Neural progenitor cell (in vitro differentiated cells): ENCODE data around the gene CPOX.

ENCODE experiments used
- EZH2 ChIP-seq: fragments of 200-600 bp; sonication (generic); IDR thresholded peaks from 2 replicates; pipeline ENCODE4 v1.6.1; 2017; ENCODE audit warnings: antibody characterized with exemption, mild to moderate bottlenecking, moderate library complexity
- TF ChIP-seq, protein P1 (sequence below): fragments of 200-600 bp; sonication (generic); IDR thresholded peaks from 2 replicates; pipeline ENCODE4 v1.5.1; 2017; ENCODE audit warnings: antibody characterized with exemption, mild to moderate bottlenecking

DNA sequence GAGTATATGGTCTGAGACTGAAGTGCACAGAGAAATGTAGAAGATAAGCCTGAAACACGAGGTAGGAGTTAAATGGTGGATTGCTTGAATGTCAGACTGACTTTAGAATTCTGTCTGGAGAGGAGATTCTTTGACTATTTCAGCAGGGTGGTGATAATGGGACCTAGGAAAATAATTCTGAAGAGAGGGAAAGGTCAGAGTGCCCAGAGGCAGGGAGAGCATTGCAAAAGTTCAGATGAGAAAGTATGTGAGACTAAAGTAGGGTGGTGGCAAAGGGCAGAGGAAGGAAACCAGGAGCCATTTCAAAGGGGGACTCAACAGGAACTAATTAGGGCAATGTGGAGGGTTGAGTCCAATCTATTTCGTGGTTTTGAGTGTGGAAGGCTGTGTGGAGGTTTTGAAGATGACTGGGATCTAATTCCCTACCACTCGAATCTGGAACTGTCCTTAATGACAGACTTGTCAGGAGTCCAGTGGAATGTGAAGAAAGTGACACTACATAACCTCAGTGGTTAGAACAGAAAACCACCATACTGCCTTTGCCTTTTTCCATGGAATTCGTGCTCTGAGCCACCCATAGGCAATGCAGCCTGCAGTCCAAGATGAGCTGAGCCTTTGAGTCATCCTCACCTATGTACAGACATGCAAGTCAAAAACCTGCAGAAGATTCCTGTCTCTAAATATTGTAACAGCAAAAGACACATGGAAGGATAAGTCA, 16.1 kb downstream of the CPOX start:
- TF ChIP-seq, protein P1, sequence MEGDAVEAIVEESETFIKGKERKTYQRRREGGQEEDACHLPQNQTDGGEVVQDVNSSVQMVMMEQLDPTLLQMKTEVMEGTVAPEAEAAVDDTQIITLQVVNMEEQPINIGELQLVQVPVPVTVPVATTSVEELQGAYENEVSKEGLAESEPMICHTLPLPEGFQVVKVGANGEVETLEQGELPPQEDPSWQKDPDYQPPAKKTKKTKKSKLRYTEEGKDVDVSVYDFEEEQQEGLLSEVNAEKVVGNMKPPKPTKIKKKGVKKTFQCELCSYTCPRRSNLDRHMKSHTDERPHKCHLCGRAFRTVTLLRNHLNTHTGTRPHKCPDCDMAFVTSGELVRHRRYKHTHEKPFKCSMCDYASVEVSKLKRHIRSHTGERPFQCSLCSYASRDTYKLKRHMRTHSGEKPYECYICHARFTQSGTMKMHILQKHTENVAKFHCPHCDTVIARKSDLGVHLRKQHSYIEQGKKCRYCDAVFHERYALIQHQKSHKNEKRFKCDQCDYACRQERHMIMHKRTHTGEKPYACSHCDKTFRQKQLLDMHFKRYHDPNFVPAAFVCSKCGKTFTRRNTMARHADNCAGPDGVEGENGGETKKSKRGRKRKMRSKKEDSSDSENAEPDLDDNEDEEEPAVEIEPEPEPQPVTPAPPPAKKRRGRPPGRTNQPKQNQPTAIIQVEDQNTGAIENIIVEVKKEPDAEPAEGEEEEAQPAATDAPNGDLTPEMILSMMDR: no peak
- TF ChIP-seq EZH2: no peak
